IMR-90 (cell line): Measurements from ENCODE around the gene NTM.

ENCODE experiments used
- CEBPB ChIP-seq: IDR thresholded peaks from 2 replicates; pipeline ENCODE4 v1.6.1; 2012; ENCODE audit warnings: low read depth, low read length, improper control_type of control experiment
- CHD1 ChIP-seq: IDR thresholded peaks from 2 replicates; pipeline ENCODE4 v1.6.1; 2012; ENCODE audit warnings: low read depth, low read length, improper control_type of control experiment
- FOS ChIP-seq: fragments of 150-350 bp; IDR thresholded peaks from 2 replicates; pipeline ENCODE4 v1.6.1; 2016; ENCODE audit warnings: low read depth, low read length
- MAFK ChIP-seq: IDR thresholded peaks from 2 replicates; pipeline ENCODE4 v1.6.1; 2012; ENCODE audit warnings: low read depth, low read length, improper control_type of control experiment
- MAZ ChIP-seq: IDR thresholded peaks from 2 replicates; pipeline ENCODE4 v1.6.1; 2012; ENCODE audit warnings: low read depth, mild to moderate bottlenecking, low read length, improper control_type of control experiment, moderate library complexity, borderline replicate concordance
- MXI1 ChIP-seq: IDR thresholded peaks from 2 replicates; pipeline ENCODE4 v1.6.1; 2012; ENCODE audit warnings: low read depth, mild to moderate bottlenecking, low read length, moderate library complexity, borderline replicate concordance
- NFE2L2 ChIP-seq: fragments of 150-350 bp; IDR thresholded peaks from 2 replicates; pipeline ENCODE4 v1.6.1; 2016; ENCODE audit warnings: low read depth, mild to moderate bottlenecking, low read length
- POLR2A ChIP-seq: IDR thresholded peaks from 2 replicates; pipeline ENCODE4 v1.6.1; 2012; ENCODE audit warnings: mild to moderate bottlenecking, low read depth, low read length
- RAD21 ChIP-seq: IDR thresholded peaks from 2 replicates; pipeline ENCODE4 v1.6.1; 2012; ENCODE audit warnings: low read length, improper control_type of control experiment
- RCOR1 ChIP-seq: IDR thresholded peaks from 2 replicates; pipeline ENCODE4 v1.6.1; 2012; ENCODE audit warnings: mild to moderate bottlenecking, low read length, improper control_type of control experiment; ENCODE audit not compliant: insufficient replicate concordance
- TF ChIP-seq, protein P1 (sequence below): conservative IDR thresholded peaks from 2 replicates; pipeline ENCODE4 v1.5.1; 2012; ENCODE audit warnings: mild to moderate bottlenecking, low read depth, low read length, improper control_type of control experiment
- TF ChIP-seq, protein P2 (sequence below): fragments of 150-350 bp; IDR thresholded peaks from 2 replicates; pipeline ENCODE4 v1.6.1; 2017; ENCODE audit warnings: mild to moderate bottlenecking, antibody characterized with exemption, low read length, low read depth

DNA sequence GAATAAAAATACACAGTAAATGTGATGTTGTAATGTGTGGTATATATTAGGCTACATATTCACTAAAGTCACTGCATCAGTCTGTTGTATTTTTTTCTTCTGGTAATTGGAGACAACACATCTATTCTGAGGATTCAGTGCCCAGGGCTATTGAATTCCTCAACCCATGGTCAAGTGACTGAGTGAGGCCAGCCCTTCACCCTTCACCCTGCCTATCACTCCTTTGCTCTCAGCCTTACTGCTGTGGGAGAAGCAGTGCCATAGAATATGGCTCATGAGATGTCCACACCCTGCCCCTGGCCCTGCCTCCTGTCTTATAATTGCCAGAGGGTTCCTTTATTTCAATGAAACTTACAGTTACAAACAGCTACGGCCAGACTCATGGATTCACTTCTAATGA lies 295.6 kb downstream of the NTM start:
- TF ChIP-seq POLR2A (no peak), MAZ (no peak), CEBPB (no peak), MAFK (no peak), RAD21 (no peak), RCOR1 (no peak), NFE2L2 (no peak), CHD1 (no peak), FOS (no peak), MXI1 (no peak)
- TF ChIP-seq, protein P1, sequence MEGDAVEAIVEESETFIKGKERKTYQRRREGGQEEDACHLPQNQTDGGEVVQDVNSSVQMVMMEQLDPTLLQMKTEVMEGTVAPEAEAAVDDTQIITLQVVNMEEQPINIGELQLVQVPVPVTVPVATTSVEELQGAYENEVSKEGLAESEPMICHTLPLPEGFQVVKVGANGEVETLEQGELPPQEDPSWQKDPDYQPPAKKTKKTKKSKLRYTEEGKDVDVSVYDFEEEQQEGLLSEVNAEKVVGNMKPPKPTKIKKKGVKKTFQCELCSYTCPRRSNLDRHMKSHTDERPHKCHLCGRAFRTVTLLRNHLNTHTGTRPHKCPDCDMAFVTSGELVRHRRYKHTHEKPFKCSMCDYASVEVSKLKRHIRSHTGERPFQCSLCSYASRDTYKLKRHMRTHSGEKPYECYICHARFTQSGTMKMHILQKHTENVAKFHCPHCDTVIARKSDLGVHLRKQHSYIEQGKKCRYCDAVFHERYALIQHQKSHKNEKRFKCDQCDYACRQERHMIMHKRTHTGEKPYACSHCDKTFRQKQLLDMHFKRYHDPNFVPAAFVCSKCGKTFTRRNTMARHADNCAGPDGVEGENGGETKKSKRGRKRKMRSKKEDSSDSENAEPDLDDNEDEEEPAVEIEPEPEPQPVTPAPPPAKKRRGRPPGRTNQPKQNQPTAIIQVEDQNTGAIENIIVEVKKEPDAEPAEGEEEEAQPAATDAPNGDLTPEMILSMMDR = no peak
- TF ChIP-seq, protein P2, sequence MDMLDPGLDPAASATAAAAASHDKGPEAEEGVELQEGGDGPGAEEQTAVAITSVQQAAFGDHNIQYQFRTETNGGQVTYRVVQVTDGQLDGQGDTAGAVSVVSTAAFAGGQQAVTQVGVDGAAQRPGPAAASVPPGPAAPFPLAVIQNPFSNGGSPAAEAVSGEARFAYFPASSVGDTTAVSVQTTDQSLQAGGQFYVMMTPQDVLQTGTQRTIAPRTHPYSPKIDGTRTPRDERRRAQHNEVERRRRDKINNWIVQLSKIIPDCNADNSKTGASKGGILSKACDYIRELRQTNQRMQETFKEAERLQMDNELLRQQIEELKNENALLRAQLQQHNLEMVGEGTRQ = no peak
